Lower leg skin (tissue), 3 donors: ENCODE results near the gene TREML4.

ENCODE experiments used
- CTCF ChIP-seq, 3 donors: fragments of 450-650 bp; IDR thresholded peaks; one replicate each; pipeline ENCODE4 v1.5.1; 2016; ENCODE audit warnings: antibody characterized with exemption in 3 of 3, mild to moderate bottlenecking in 3 of 3, moderate library complexity in 2 of 3
- POLR2A ChIP-seq, 2 donors: fragments of 450-650 bp; IDR thresholded peaks; one replicate each; pipeline ENCODE4 v1.6.1; 2016 to 2017; ENCODE audit warnings: antibody characterized with exemption in 2 of 2, mild to moderate bottlenecking in 1 of 2, moderate library complexity in 1 of 2

- TF ChIP-seq CTCF (IDR thresholded peaks at IDR 0.05): no peak
- no peak for TF ChIP-seq POLR2A (IDR thresholded peaks at IDR 0.05)
Measured at GRCh38 chr6:41200901-41201763, 27.0 kb upstream of the TREML4 start, which contains the start of gene TREML2.
